A673 (cell line): ENCODE data around the gene CSGALNACT2.

ENCODE experiments used
- CTCF ChIP-seq: fragments of 300-800, 200-600 bp; sonication (generic); conservative IDR thresholded peaks from 2 replicates; pipeline ENCODE4 v1.5.1; 2017; ENCODE audit warnings: low read depth, mild to moderate bottlenecking, antibody characterized with exemption, low read length, moderate library complexity, mixed read lengths
- EZH2 ChIP-seq: fragments of 200-600 bp; sonication (generic); IDR thresholded peaks from 2 replicates; pipeline ENCODE4 v1.6.1; 2017; ENCODE audit warnings: borderline replicate concordance, low read depth, mild to moderate bottlenecking, mixed read lengths, antibody characterized with exemption, low read length; ENCODE audit not compliant: poor library complexity, severe bottlenecking

GRCh38 chr10:43166880-43167497 lies 28.7 kb downstream of the CSGALNACT2 start:
- no peak for TF ChIP-seq CTCF
- TF ChIP-seq EZH2 = no peak
